ENCODE measurements around the gene MSI1. TPM values are rescaled to one million over a fixed set of nuclear protein-coding genes. Genes with fewer than 3 reads are reported as not detected.

The MSI1 gene
- total and polyA plus RNA-seq, 2 of the 13 experiments (the other 11 are each of a cell fraction or from before 2014, with no cell fraction given), result 0.09 to 0.46 TPM

DNA sequence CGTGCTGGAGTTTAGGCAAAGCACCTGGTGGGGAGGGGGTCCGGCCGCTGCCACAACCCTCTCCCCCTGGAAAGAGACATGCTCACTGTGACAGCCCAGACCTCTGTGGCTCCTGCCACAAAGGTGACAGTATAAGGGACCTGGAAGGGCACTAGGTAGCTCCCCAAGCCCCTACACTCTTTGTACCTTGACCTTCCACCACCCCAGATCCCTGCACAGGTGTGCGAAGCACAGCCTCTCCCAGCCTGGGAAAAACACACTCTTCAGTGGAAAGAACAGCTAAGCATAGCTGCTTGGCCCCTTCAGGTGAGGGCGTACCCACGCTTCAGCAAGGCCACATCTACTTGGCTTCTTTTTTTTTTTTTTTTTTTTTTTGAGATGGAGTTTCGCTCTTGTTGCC lies 36.4 kb downstream of the MSI1 start:
- Histone ChIP-seq H4K20me1 (ENCODE audit: insufficient read depth, low read length) (no peaks in the 10 kb centered on the region), H3K27me3 (ENCODE audit: control insufficient read depth in 1 of 2, insufficient read depth in 2 of 2, low read length in 2 of 2) (0 out of 5 replicates have a peak, but pooled peaks cover 0 to 2% of the 10 kb centered on the region in 2 experiments), H3K4me1 (ENCODE audit: insufficient read depth, low read length) (peaks cover 32% of the 10 kb centered on the region), H3K27ac (ENCODE audit: extremely low read length, insufficient read depth, low read length) (no peak overlapping the region), H3K4me2 (ENCODE audit: low read depth, low read length) (peak overlapping the region; percentile 71; the same call in 1 of the 2 replicates), H3K36me3 (replicated peaks in 1 of 2; ENCODE audit: control insufficient read depth in 1 of 2, insufficient read depth in 2 of 2, low read length in 2 of 2) (no peaks in the 10 kb centered on the region), H3K79me2 (ENCODE audit: insufficient read depth, low read length) (no peaks in the 10 kb centered on the region), H3K9ac (ENCODE audit: insufficient read depth, low read depth, low read length) (no peak overlapping the region), H3K9me3 (ENCODE audit: low read length) (peaks cover 15% of the 10 kb centered on the region), H3K4me3 (replicated peaks in 1 of 3; ENCODE audit: insufficient read depth in 1 of 3, low read depth in 2 of 3, low read length in 3 of 3) (no peak overlapping the region), H2AFZ (ENCODE audit: low read length) (no peak overlapping the region)
- DNase-seq (ENCODE audit: low spot score), result no peak
- no TSS peak for BruUV-seq (replicated peaks)
- POLR2A ChIA-PET, result interaction anchor here (0.5 to 2.2 kb wide), 3 partner anchors 11 to 41 kb away, joined by 4 to 8 read pairs (median 8); partner anchors contain the start of gene RNU4-2
- WGBS (ENCODE audit: low lambda C conversion rate), result 69% methylated on average over 6 of the region's 7 CpGs
- TF ChIP-seq SP4 (CRISPR knock-in tag; IDR thresholded peaks at IDR 0.05), result no peak
- intact Hi-C loops (cut with micrococcal nuclease; ENCODE audit: unreplicated experiment) (no loop called here), in situ Hi-C loops (cut with HindIII; ENCODE audit: extremely low pct_ligation_motif_present, low pct_unique_long_range_greater_than_20kb) (no loop called here)
- FAIRE-seq, result no peak
- peak; percentile 26 for ATAC-seq
- CTCF ChIA-PET (ENCODE audit: low intra/inter-chr PET ratio, low total read pairs), result no interaction called here

DNA sequence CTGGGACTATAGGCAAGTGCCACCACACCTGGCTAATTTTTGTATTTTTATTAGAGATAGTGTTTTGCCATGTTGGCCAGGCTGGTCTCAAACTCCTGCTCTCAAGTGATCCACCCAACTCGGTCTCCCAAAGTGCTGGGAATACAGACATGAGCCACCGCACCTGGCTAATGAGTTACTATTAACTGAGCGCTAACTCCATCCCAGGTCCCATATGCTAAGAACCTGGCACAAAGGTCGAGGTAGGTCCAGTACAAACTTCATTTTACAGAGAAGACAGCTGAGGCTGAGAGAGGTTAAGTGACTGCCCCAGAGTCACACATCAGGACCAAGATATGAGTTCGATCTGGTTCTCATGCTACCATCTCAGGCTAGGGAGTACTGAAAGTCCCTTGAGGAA lies 36.9 kb downstream of the MSI1 start:
- Histone ChIP-seq H3K9ac (ENCODE audit: insufficient read depth, low read depth, low read length) (no peak overlapping the region), H2AFZ (ENCODE audit: low read length) (no peak overlapping the region), H4K20me1 (ENCODE audit: insufficient read depth, low read length) (no peaks in the 10 kb centered on the region), H3K4me1 (ENCODE audit: insufficient read depth, low read length) (peaks cover 36% of the 10 kb centered on the region), H3K4me3 (replicated peaks in 1 of 3; ENCODE audit: insufficient read depth in 1 of 3, low read depth in 2 of 3, low read length in 3 of 3) (peak overlapping the region in 1 of 3 experiments; percentile 37; a peak in 1 of 6 replicates), H3K27ac (ENCODE audit: extremely low read length, insufficient read depth, low read length) (no peak overlapping the region), H3K79me2 (ENCODE audit: insufficient read depth, low read length) (no peaks in the 10 kb centered on the region), H3K27me3 (ENCODE audit: control insufficient read depth in 1 of 2, insufficient read depth in 2 of 2, low read length in 2 of 2) (0 out of 5 replicates have a peak, but pooled peaks cover 0 to 2% of the 10 kb centered on the region in 2 experiments), H3K9me3 (ENCODE audit: low read length) (peaks cover 11% of the 10 kb centered on the region), H3K36me3 (replicated peaks in 1 of 2; ENCODE audit: control insufficient read depth in 1 of 2, insufficient read depth in 2 of 2, low read length in 2 of 2) (no peaks in the 10 kb centered on the region), H3K4me2 (ENCODE audit: low read depth, low read length) (peak overlapping the region; percentile 71; the same call in 1 of the 2 replicates)
- ATAC-seq, result peak; percentile 53
- intact Hi-C loops (cut with micrococcal nuclease; ENCODE audit: unreplicated experiment) (no loop called here), in situ Hi-C loops (cut with HindIII; ENCODE audit: extremely low pct_ligation_motif_present, low pct_unique_long_range_greater_than_20kb) (no loop called here)
- BruUV-seq (replicated peaks), result no TSS peak
- ChIA-PET POLR2A (interaction anchor here (0.5 to 2.2 kb wide), 3 partner anchors 10 to 41 kb away, joined by 4 to 8 read pairs (median 8); partner anchors contain the start of gene RNU4-2), CTCF (ENCODE audit: low intra/inter-chr PET ratio, low total read pairs) (no interaction called here)
- peak; percentile 46 for FAIRE-seq
- 0% methylated on average over 5 of the region's 5 CpGs for WGBS (ENCODE audit: low lambda C conversion rate)
- no peak for DNase-seq (ENCODE audit: low spot score)
- TF ChIP-seq IRF2 (CRISPR knock-in tag; IDR thresholded peaks at IDR 0.05) (no peak), REPIN1 (CRISPR knock-in tag; IDR thresholded peaks at IDR 0.05; ENCODE audit: borderline replicate concordance, low read depth) (no peak), ZNF207 (IDR thresholded peaks at IDR 0.05; ENCODE audit: borderline replicate concordance) (no peak), HNF4A (CRISPR knock-in tag; IDR thresholded peaks at IDR 0.05) (peak; percentile 79), ZMYM2 (CRISPR knock-in tag; IDR thresholded peaks at IDR 0.05) (0 out of 2 replicates have a peak, but pooled peaks have one; percentile 27), SOX5 (CRISPR knock-in tag; IDR thresholded peaks at IDR 0.05; ENCODE audit: borderline replicate concordance) (no peak), FOXM1 (CRISPR knock-in tag; IDR thresholded peaks at IDR 0.05) (no peak)
- TF ChIP-seq, protein P1, sequence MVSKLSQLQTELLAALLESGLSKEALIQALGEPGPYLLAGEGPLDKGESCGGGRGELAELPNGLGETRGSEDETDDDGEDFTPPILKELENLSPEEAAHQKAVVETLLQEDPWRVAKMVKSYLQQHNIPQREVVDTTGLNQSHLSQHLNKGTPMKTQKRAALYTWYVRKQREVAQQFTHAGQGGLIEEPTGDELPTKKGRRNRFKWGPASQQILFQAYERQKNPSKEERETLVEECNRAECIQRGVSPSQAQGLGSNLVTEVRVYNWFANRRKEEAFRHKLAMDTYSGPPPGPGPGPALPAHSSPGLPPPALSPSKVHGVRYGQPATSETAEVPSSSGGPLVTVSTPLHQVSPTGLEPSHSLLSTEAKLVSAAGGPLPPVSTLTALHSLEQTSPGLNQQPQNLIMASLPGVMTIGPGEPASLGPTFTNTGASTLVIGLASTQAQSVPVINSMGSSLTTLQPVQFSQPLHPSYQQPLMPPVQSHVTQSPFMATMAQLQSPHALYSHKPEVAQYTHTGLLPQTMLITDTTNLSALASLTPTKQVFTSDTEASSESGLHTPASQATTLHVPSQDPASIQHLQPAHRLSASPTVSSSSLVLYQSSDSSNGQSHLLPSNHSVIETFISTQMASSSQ (IDR thresholded peaks at IDR 0.05; ENCODE audit: low read depth), result peak; percentile 36; the same call in 1 of the 2 replicates
- TF ChIP-seq, protein P1 (CRISPR knock-in tag; IDR thresholded peaks at IDR 0.05; ENCODE audit: borderline replicate concordance), result no peak
- TF ChIP-seq, protein P2, sequence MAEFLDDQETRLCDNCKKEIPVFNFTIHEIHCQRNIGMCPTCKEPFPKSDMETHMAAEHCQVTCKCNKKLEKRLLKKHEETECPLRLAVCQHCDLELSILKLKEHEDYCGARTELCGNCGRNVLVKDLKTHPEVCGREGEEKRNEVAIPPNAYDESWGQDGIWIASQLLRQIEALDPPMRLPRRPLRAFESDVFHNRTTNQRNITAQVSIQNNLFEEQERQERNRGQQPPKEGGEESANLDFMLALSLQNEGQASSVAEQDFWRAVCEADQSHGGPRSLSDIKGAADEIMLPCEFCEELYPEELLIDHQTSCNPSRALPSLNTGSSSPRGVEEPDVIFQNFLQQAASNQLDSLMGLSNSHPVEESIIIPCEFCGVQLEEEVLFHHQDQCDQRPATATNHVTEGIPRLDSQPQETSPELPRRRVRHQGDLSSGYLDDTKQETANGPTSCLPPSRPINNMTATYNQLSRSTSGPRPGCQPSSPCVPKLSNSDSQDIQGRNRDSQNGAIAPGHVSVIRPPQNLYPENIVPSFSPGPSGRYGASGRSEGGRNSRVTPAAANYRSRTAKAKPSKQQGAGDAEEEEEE (CRISPR knock-in tag; IDR thresholded peaks at IDR 0.05; ENCODE audit: borderline replicate concordance), result no peak
